UCSD-AML1 (cell line): ENCODE data around the gene DEDD.
A peak's percentile ranks its signal among the peaks of the same experiment; 100 is the strongest.

Experiments
- DNase-seq: peaks from one replicate; lab custom pipeline; 2025; ENCODE audit not compliant: unreplicated experiment; lab: John Stamatoyannopoulos, UW

The DEDD gene

GRCh38 chr1:161132410-161133219, at the start of gene DEDD:
Gene DEDD, minus strand, starts transcription at chr1:161132667. Its CDS starts 8,205 bp downstream, at chr1:161124462.
- peak; percentile 93 for DNase-seq

GRCh38 chr1:161182214-161182613, 49.7 kb upstream of the DEDD start:
- DNase-seq: no peak

- DNase-seq: no peak
These were observed 48.2 kb upstream of the DEDD start for GRCh38 chr1:161180639-161181038.

- DNase-seq: no peak
These were observed 47.2 kb upstream of the DEDD start for GRCh38 chr1:161179698-161180097.

GRCh38 chr1:161177936-161178244, 45.4 kb upstream of the DEDD start:
- no peak for DNase-seq

- DNase-seq: peak; percentile 89
These were observed 44.9 kb upstream of the DEDD start, which contains the start of gene B4GALT3 for GRCh38 chr1:161177112-161177935. Gene B4GALT3, minus strand, starts transcription at chr1:161177507. Its CDS starts 1,447 bp downstream, at chr1:161176060.

GRCh38 chr1:161176468-161177111, 44.1 kb upstream of the DEDD start:
- DNase-seq: no peak

- DNase-seq: no peak
These were observed 43.4 kb upstream of the DEDD start for GRCh38 chr1:161175771-161176453.

- DNase-seq: no peak
These were observed 42.4 kb upstream of the DEDD start for GRCh38 chr1:161174911-161175310.

GRCh38 chr1:161173711-161174110, 41.2 kb upstream of the DEDD start:
- DNase-seq: no peak

- DNase-seq: no peak
These were observed 40.4 kb upstream of the DEDD start for GRCh38 chr1:161172776-161173376.

- DNase-seq: no peak
These were observed 39.9 kb upstream of the DEDD start for GRCh38 chr1:161172349-161172748.

- no peak for DNase-seq
These were observed 39.2 kb upstream of the DEDD start for GRCh38 chr1:161171696-161172095.

- DNase-seq: no peak
These were observed 38.7 kb upstream of the DEDD start for GRCh38 chr1:161171191-161171590.

GRCh38 chr1:161168906-161169305, 36.4 kb upstream of the DEDD start:
- DNase-seq: no peak

GRCh38 chr1:161166669-161167548, 34.4 kb upstream of the DEDD start:
- DNase-seq: no peak

- peak; percentile 95 for DNase-seq
These were observed 33.5 kb upstream of the DEDD start, which contains the start of gene PPOX for GRCh38 chr1:161165742-161166668. Gene PPOX, plus strand, starts transcription at chr1:161166426. Its CDS starts 422 bp downstream, at chr1:161166848.

GRCh38 chr1:161164901-161165610, 32.6 kb upstream of the DEDD start:
- DNase-seq: no peak
